Measurements from ENCODE around the gene KRTAP9-2.
"Not testable (repeated sequence)": the region's sequence is repeated elsewhere in the genome, so short reads cannot be mapped to it uniquely, and the experiment has no call there.

KRTAP9-2 gene

DNA sequence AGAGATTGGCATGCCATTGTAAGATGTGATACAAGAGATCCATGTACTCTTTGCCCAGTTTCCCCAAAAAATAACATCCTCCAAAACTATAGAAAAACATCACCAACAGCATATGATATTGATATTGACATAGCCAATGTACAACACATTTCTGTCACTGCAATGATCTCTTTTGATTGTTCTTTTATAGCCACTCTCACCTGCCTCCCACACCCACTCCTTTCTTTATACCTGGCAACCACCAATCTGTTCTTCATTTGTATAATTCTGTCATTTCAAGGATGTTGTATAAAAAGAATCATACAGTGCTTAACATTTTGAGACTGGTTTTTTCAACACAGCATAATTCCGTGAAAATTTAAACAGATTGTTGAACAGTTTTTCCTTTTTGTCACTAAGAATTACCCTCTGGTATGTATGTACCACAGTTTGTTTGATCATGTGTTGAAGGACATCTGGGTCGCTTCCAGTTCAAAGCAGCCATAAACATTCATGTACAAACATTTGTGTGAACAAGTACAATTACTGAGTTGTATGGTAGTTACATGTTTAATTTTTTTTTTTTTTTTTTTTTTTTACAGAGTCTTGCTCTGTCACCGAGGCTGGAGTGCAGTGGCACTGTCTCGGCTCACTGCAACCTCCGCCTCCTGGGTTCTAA lies 26.9 kb upstream of the KRTAP9-2 start:
- FAIRE-seq (no peak), DNase-seq (ENCODE audit: insufficient read length) (no peak)
- TF ChIP-seq POLR2A (IDR thresholded peaks at IDR 0.05; ENCODE audit: low read depth, low read length) (no peak), POLR2AphosphoS5 (IDR thresholded peaks at IDR 0.05; ENCODE audit: low read depth, low read length) (no peak), TAF1 (IDR thresholded peaks at IDR 0.05; ENCODE audit: borderline replicate concordance, low read depth, low read length) (no peak)

DNA sequence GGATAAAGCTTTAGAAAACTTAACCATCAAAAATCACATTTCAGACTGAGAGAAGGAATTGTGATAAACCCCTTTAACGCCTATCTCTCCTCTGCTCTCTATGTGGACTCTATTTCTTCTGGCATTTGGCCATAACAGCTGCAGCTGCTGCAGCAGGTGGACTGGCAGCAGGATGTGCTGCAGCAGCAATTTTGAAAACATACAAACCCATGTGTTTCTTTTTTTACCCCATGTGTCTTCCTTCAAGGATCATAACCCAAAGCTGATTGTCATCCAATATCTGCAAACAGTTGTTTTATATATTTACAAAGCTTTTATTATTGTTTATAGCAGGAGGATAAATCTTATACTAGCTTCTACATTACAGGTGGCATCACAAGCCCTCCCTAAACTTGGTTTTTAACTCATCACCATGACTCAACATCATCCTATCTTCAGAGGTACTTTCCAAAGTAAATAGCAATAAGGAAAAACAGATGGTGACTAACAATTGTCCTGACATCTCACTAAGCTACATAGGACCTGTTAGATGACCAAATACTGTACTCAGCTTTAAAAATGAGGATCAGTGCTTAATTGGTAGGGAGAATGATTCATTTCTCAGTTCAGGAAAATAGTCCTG lies 14.5 kb upstream of the KRTAP9-2 start:
- TF ChIP-seq POLR2AphosphoS5 (IDR thresholded peaks at IDR 0.05; ENCODE audit: low read depth, low read length) (no peak), POLR2A (IDR thresholded peaks at IDR 0.05; ENCODE audit: low read depth, low read length) (no peak), TAF1 (IDR thresholded peaks at IDR 0.05; ENCODE audit: borderline replicate concordance, low read depth, low read length) (no peak)
- no peak for FAIRE-seq
- DNase-seq (ENCODE audit: insufficient read length): no peak

GRCh38 chr17:41212524-41213169 lies 13.8 kb upstream of the KRTAP9-2 start:
- TF ChIP-seq TAF1 (IDR thresholded peaks at IDR 0.05; ENCODE audit: borderline replicate concordance, low read depth, low read length) (no peak), POLR2AphosphoS5 (IDR thresholded peaks at IDR 0.05; ENCODE audit: low read depth, low read length) (no peak), POLR2A (IDR thresholded peaks at IDR 0.05; ENCODE audit: low read depth, low read length) (no peak)
- DNase-seq (ENCODE audit: insufficient read length): no peak
- FAIRE-seq: no peak

GRCh38 chr17:41215681-41216080 lies 10.8 kb upstream of the KRTAP9-2 start:
- FAIRE-seq: no peak
- no peak for DNase-seq (ENCODE audit: insufficient read length)
- TF ChIP-seq POLR2AphosphoS5 (IDR thresholded peaks at IDR 0.05; ENCODE audit: low read depth, low read length): no peak
- TF ChIP-seq POLR2A (IDR thresholded peaks at IDR 0.05; ENCODE audit: low read depth, low read length): no peak
- TF ChIP-seq TAF1 (IDR thresholded peaks at IDR 0.05; ENCODE audit: borderline replicate concordance, low read depth, low read length): no peak

DNA sequence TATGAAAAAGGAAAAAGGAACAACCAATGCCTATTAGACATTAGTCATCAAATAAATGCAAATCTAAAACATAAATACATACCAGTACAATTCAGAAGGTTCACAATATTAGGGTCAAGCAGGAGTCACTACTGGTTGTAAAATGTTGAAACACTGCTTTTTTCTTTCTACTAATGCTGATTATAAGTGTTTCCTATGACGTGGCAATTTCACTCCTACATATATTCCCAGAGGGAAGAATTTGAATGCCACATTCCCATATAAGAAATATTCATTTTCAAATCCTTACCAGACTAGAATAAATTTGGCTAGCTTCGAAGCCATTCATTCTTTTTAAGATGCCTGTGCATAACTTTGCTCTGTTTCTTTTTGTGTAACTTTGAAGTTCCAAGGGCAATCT lies 2.6 kb upstream of the KRTAP9-2 start:
- no peak for FAIRE-seq
- no peak for TF ChIP-seq POLR2AphosphoS5 (IDR thresholded peaks at IDR 0.05; ENCODE audit: low read depth, low read length)
- no peak for TF ChIP-seq POLR2A (IDR thresholded peaks at IDR 0.05; ENCODE audit: low read depth, low read length)
- no peak for TF ChIP-seq TAF1 (IDR thresholded peaks at IDR 0.05; ENCODE audit: borderline replicate concordance, low read depth, low read length)
- DNase-seq (ENCODE audit: insufficient read length): no peak

- TF ChIP-seq POLR2A (IDR thresholded peaks at IDR 0.05; ENCODE audit: low read depth, low read length) (no peak), TAF1 (IDR thresholded peaks at IDR 0.05; ENCODE audit: borderline replicate concordance, low read depth, low read length) (no peak), POLR2AphosphoS5 (IDR thresholded peaks at IDR 0.05; ENCODE audit: low read depth, low read length) (no peak)
- DNase-seq (ENCODE audit: insufficient read length): no peak
- FAIRE-seq: no peak
Measured at GRCh38 chr17:41226051-41226450, 397 bp upstream of the KRTAP9-2 start.

DNA sequence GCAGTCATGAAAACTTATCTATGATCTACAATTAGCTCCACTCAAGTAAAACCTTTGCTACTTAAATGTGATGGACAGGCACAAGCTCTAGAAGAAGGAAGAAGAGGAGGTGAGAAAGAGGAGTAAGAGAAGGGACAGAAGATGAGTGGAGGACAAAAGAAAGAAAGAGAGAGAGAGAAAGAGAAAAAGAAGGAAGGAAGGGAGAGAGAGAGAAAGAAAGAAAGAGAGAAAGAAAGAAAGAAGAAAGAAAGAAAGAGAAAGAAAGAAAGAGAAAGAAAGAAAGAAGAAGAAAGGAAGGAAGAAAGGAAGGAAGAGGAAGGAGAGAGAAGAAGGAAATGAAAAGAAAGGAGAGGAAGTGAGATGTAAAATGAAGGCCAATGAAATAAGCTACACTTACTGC lies 3.6 kb downstream of the KRTAP9-2 start:
- FAIRE-seq: no peak
- TF ChIP-seq POLR2AphosphoS5 (IDR thresholded peaks at IDR 0.05; ENCODE audit: low read depth, low read length) (no peak), POLR2A (IDR thresholded peaks at IDR 0.05; ENCODE audit: low read depth, low read length) (no peak), TAF1 (IDR thresholded peaks at IDR 0.05; ENCODE audit: borderline replicate concordance, low read depth, low read length) (no peak)

DNA sequence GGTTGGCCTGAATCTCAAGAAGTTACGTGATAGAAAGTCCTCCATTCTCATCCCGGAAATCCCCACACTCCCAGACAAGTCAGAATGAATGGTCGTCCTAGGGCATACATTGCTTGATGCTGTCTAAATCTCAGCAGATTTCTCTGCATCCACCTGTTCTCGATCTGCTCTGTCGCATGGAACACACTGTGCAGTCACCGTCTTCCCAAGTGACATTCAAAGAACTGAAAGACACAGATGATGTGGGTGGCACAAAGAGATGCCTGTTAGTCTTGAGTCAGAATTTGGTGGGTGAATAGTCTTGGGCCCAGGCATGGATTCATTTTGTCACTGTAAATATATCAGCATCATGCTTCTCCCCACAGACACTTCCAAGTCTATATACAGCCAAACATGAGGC lies 5.3 kb downstream of the KRTAP9-2 start:
- no peak for DNase-seq (ENCODE audit: insufficient read length)
- TF ChIP-seq TAF1 (IDR thresholded peaks at IDR 0.05; ENCODE audit: borderline replicate concordance, low read depth, low read length): no peak
- TF ChIP-seq POLR2A (IDR thresholded peaks at IDR 0.05; ENCODE audit: low read depth, low read length): no peak
- no peak for TF ChIP-seq POLR2AphosphoS5 (IDR thresholded peaks at IDR 0.05; ENCODE audit: low read depth, low read length)
- no peak for FAIRE-seq

More for the DNA sequence above, 3.6 kb downstream of the KRTAP9-2 start:
- DNase-seq (ENCODE audit: insufficient read length): no peak

DNA sequence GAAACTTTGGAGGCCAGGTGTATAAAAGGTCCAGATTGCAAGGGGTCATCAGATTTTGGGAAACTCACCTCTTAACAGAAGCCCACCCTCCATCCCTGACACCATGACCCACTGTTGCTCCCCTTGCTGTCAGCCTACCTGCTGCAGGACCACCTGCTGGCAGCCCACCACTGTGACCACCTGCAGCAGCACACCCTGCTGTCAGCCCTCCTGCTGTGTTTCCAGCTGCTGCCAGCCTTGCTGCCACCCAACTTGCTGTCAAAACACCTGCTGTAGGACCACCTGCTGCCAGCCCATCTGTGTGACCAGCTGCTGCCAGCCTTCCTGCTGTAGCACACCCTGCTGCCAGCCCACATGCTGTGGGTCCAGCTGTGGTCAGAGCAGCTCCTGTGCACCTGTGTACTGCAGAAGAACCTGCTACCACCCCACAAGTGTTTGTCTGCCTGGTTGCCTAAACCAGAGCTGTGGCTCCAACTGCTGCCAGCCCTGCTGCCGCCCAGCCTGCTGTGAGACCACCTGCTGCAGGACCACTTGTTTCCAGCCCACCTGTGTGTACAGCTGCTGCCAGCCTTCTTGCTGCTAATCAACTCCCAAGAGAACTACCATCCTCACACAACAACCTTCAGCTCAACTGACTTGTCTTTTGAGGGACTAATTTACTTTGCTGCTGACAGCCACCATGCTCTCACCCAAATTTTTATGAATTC lies 6.1 kb downstream of the KRTAP9-2 start, which contains the start of gene KRTAP9-3:
Gene KRTAP9-3 (plus strand): TSS at position 51 of the 707 bp plus-strand sequence. CDS start 53 bp downstream, at position 104.
- not testable (repeated sequence) for FAIRE-seq; DNase-seq (ENCODE audit: insufficient read length)

DNA sequence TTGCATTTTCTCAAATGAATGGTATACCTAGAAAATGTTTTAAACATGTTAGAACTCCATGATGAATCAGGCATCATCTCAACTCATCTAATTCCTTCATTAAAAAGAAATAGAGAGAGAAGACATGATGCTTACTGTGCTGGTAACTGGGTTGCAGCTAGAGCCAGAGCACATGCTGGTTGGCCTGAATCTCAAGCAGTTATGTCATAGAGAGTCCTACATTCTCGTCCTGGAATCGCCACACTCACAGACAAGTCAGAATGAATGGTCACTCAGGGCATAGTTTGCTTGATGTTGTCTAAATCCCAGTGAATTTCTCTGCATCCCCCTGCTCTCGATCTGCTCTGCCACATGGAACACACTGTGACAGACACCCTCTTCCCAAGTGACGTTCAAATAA lies 10.7 kb downstream of the KRTAP9-2 start:
- not testable (repeated sequence) for FAIRE-seq; DNase-seq (ENCODE audit: insufficient read length)

- FAIRE-seq; DNase-seq (ENCODE audit: insufficient read length): not testable (repeated sequence)
Measured at GRCh38 chr17:41237949-41238437, 11.5 kb downstream of the KRTAP9-2 start, which contains the start of gene KRTAP9-8. KRTAP9-8 (plus strand) TSS chr17:41237999; CDS start chr17:41238052, 53 bp downstream.

GRCh38 chr17:41246995-41247787 lies 20.7 kb downstream of the KRTAP9-2 start:
- DNase-seq (ENCODE audit: insufficient read length); FAIRE-seq: not testable (repeated sequence)

GRCh38 chr17:41249637-41250240 lies 23.3 kb downstream of the KRTAP9-2 start, which contains the start of gene KRTAP9-4:
KRTAP9-4 (plus strand) TSS chr17:41249687; CDS start chr17:41249721, 34 bp downstream.
- FAIRE-seq: not testable (repeated sequence)

More at GRCh38 chr17:41249637-41250240, 23.3 kb downstream of the KRTAP9-2 start, which contains the start of gene KRTAP9-4:
- not testable (repeated sequence) for DNase-seq (ENCODE audit: insufficient read length)

All from GM12892 (cell line).